HEK293 (cell line): Measurements from ENCODE around the gene PLEKHG5.

Experiments used
- CTCF ChIA-PET: fragments of 350-600 bp; formaldehyde crosslinking; extraction: SDS; loops from one replicate; lab custom pipeline; 2021; ENCODE audit warnings: antibody characterized with exemption; lab: Yijun Ruan, JAX
- POLR2A ChIA-PET: fragments of 300-600 bp; formaldehyde crosslinking; extraction: SDS; loops from one replicate; lab custom pipeline; 2020; ENCODE audit warnings: antibody characterized with exemption, inconsistent platforms; lab: Yijun Ruan, JAX
- H3K27ac ChIP-seq: fragments of 200-500 bp; sonication (Bioruptor generic); 2 replicates; pipeline ENCODE4 v1.5.1; 2014; ENCODE audit warnings: low read depth, low read length, control low read depth, inconsistent platforms; ENCODE audit errors: extremely low read depth
- H3K36me3 ChIP-seq, 2 experiments: fragments of 200-500 bp in 1 of 2; sonication (Bioruptor generic) in 1 of 2; 1 replicate in 1 of 2; 2 replicates in 1 of 2; pipeline ENCODE4 v1.5.1; 2014 to 2017; ENCODE audit warnings: inconsistent platforms in 2 of 2, low read length in 2 of 2; ENCODE audit not compliant: control insufficient read depth in 2 of 2, insufficient read depth in 1 of 2
- H3K4me1 ChIP-seq: fragments of 200-500 bp; sonication (Bioruptor generic); 2 replicates; pipeline ENCODE4 v1.5.1; 2014; ENCODE audit warnings: mild to moderate bottlenecking, low read length, inconsistent platforms; ENCODE audit not compliant: control insufficient read depth, insufficient read depth
- H3K4me3 ChIP-seq: 2 replicates; pipeline ENCODE4 v1.5.1; 2011; ENCODE audit warnings: low read depth, mild to moderate bottlenecking, control low read depth, low read length, moderate library complexity
- H3K9me3 ChIP-seq: fragments of 200-500 bp; sonication (Bioruptor generic); 2 replicates; pipeline ENCODE4 v1.5.1; 2014; ENCODE audit warnings: low read depth, low read length, inconsistent platforms; ENCODE audit not compliant: control insufficient read depth, insufficient read depth
- FEZF1 ChIP-seq: fragments of 450-650 bp; formaldehyde crosslinking; IDR thresholded peaks from 2 replicates; pipeline ENCODE4 v1.5.1; 2016; ENCODE audit warnings: missing biosample characterization, missing genetic modification characterization
- KLF7 ChIP-seq: fragments of 450-650 bp; formaldehyde crosslinking; IDR thresholded peaks from 2 replicates; pipeline ENCODE4 v1.5.1; 2016; ENCODE audit warnings: missing biosample characterization, missing genetic modification characterization, borderline replicate concordance
- KLF9 ChIP-seq: fragments of 450-650 bp; formaldehyde crosslinking; IDR thresholded peaks from 2 replicates; pipeline ENCODE4 v1.5.1; 2016; ENCODE audit warnings: missing biosample characterization, missing genetic modification characterization, low read depth
- REPIN1 ChIP-seq: fragments of 450-650 bp; formaldehyde crosslinking; IDR thresholded peaks from 2 replicates; pipeline ENCODE4 v1.5.1; 2017; ENCODE audit warnings: missing biosample characterization, missing genetic modification characterization, low read depth
- SP7 ChIP-seq: fragments of 450-650 bp; formaldehyde crosslinking; IDR thresholded peaks from 2 replicates; pipeline ENCODE4 v1.5.1; 2016; ENCODE audit warnings: missing biosample characterization, missing genetic modification characterization
- ZBTB10 ChIP-seq: fragments of 450-650 bp; formaldehyde crosslinking; IDR thresholded peaks from 2 replicates; pipeline ENCODE4 v1.5.1; 2016; ENCODE audit warnings: missing biosample characterization, missing genetic modification characterization
- ZBTB17 ChIP-seq: fragments of 450-650 bp; formaldehyde crosslinking; IDR thresholded peaks from 2 replicates; pipeline ENCODE4 v1.5.1; 2016; ENCODE audit warnings: missing biosample characterization, missing genetic modification characterization
- ZBTB8A ChIP-seq: fragments of 450-650 bp; formaldehyde crosslinking; IDR thresholded peaks from 2 replicates; pipeline ENCODE4 v1.5.1; 2016; ENCODE audit warnings: missing biosample characterization, missing genetic modification characterization
- ZNF146 ChIP-seq: fragments of 450-650 bp; formaldehyde crosslinking; IDR thresholded peaks from 2 replicates; pipeline ENCODE4 v1.5.1; 2016; ENCODE audit warnings: missing biosample characterization, missing genetic modification characterization
- ZNF174 ChIP-seq: fragments of 450-650 bp; formaldehyde crosslinking; IDR thresholded peaks from 2 replicates; pipeline ENCODE4 v1.5.0; 2017; ENCODE audit warnings: missing biosample characterization, mild to moderate bottlenecking, missing genetic modification characterization
- ZNF214 ChIP-seq: fragments of 450-650 bp; formaldehyde crosslinking; IDR thresholded peaks from 2 replicates; pipeline ENCODE4 v1.5.1; 2017; ENCODE audit warnings: missing biosample characterization, mild to moderate bottlenecking, missing genetic modification characterization, borderline replicate concordance
- ZNF302 ChIP-seq: fragments of 450-650 bp; formaldehyde crosslinking; IDR thresholded peaks from 2 replicates; pipeline ENCODE4 v1.5.1; 2016; ENCODE audit warnings: missing biosample characterization, missing genetic modification characterization, low read depth
- ZNF362 ChIP-seq: fragments of 450-650 bp; formaldehyde crosslinking; IDR thresholded peaks from 2 replicates; pipeline ENCODE4 v1.5.1; 2016; ENCODE audit warnings: missing biosample characterization, missing genetic modification characterization
- ZNF404 ChIP-seq: fragments of 450-650 bp; formaldehyde crosslinking; IDR thresholded peaks from 2 replicates; pipeline ENCODE4 v1.5.1; 2017; ENCODE audit warnings: missing biosample characterization, missing genetic modification characterization
- ZNF529 ChIP-seq: fragments of 450-650 bp; formaldehyde crosslinking; IDR thresholded peaks from 2 replicates; pipeline ENCODE4 v1.5.1; 2017; ENCODE audit warnings: missing genetic modification characterization, missing biosample characterization; ENCODE audit not compliant: insufficient replicate concordance
- ZNF544 ChIP-seq: fragments of 450-650 bp; formaldehyde crosslinking; IDR thresholded peaks from 2 replicates; pipeline ENCODE4 v1.5.0; 2017; ENCODE audit warnings: missing biosample characterization, missing genetic modification characterization
- ZNF555 ChIP-seq: fragments of 450-650 bp; formaldehyde crosslinking; conservative IDR thresholded peaks from 2 replicates; pipeline ENCODE4 v1.5.1; 2017; ENCODE audit warnings: missing biosample characterization, mild to moderate bottlenecking, missing genetic modification characterization, inconsistent platforms
- ZNF560 ChIP-seq: fragments of 450-650 bp; formaldehyde crosslinking; IDR thresholded peaks from 2 replicates; pipeline ENCODE4 v1.5.1; 2017; ENCODE audit warnings: missing biosample characterization, missing genetic modification characterization, borderline replicate concordance
- ZNF792 ChIP-seq: fragments of 450-650 bp; formaldehyde crosslinking; IDR thresholded peaks from 2 replicates; pipeline ENCODE4 v1.5.1; 2016; ENCODE audit warnings: missing biosample characterization, missing genetic modification characterization
- TF ChIP-seq, protein P1 (sequence below): fragments of 450-650 bp; formaldehyde crosslinking; IDR thresholded peaks from 2 replicates; pipeline ENCODE4 v1.5.1; 2016; ENCODE audit warnings: missing biosample characterization, missing genetic modification characterization
- TF ChIP-seq, protein P2 (sequence below): fragments of 450-650 bp; IDR thresholded peaks from 2 replicates; pipeline ENCODE4 v1.5.1; 2018; ENCODE audit warnings: missing biosample characterization, missing genetic modification characterization

PLEKHG5 gene

DNA sequence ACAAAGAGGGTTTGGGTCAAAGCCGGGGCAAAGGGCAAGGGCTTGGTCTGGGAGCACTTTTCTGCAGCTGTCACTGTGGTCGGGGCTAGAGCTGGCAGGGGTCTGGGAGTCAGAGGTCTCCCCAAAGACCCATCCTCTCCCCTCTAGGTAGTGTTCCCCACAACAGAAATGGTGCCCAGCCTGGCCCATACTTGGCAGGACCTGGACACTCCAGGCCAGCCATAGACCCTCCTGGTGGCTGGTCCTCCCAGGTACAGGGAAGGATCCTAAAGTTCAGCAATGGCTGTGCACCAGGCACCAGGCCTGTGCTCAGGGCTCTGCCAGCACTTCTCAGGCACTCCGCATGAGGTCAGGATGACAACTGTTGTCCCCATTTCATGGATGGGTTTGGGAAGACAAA is 55.9 kb downstream of the PLEKHG5 start:
- CTCF ChIA-PET, result interaction anchor here (4.0 to 8.7 kb wide), 2 partner anchors 13 to 15 kb away, joined by 22 to 117 read pairs; partner anchors contain the start of gene HES2

GRCh38 chr1:6435129-6435528 is 56.3 kb downstream of the PLEKHG5 start:
- Histone ChIP-seq H3K9me3 (no peaks in the 10 kb centered on the region), H3K4me1 (no peaks in the 10 kb centered on the region), H3K27ac (no peak overlapping the region), H3K36me3 (no peaks in the 10 kb centered on the region), H3K4me3 (no peak overlapping the region)
- no peak for TF ChIP-seq ZBTB17
- TF ChIP-seq ZNF362 (tag by site-specific recombination), result no peak
- no peak for TF ChIP-seq FEZF1 (tag by site-specific recombination)
- TF ChIP-seq SP7 (tag by site-specific recombination), result no peak
- no peak for TF ChIP-seq KLF9 (tag by site-specific recombination)
- TF ChIP-seq ZNF555 (tag by site-specific recombination), result no peak
- no peak for TF ChIP-seq ZBTB8A
- TF ChIP-seq ZNF174 (tag by site-specific recombination), result no peak
- no peak for TF ChIP-seq REPIN1 (tag by site-specific recombination)
- no peak for TF ChIP-seq ZNF302 (tag by site-specific recombination)
- TF ChIP-seq KLF7, result no peak
- TF ChIP-seq ZNF529, result no peak
- TF ChIP-seq ZNF404 (tag by site-specific recombination), result no peak
- no peak for TF ChIP-seq ZNF214 (tag by site-specific recombination)
- TF ChIP-seq ZBTB10 (tag by site-specific recombination), result no peak
- TF ChIP-seq, protein P1, sequence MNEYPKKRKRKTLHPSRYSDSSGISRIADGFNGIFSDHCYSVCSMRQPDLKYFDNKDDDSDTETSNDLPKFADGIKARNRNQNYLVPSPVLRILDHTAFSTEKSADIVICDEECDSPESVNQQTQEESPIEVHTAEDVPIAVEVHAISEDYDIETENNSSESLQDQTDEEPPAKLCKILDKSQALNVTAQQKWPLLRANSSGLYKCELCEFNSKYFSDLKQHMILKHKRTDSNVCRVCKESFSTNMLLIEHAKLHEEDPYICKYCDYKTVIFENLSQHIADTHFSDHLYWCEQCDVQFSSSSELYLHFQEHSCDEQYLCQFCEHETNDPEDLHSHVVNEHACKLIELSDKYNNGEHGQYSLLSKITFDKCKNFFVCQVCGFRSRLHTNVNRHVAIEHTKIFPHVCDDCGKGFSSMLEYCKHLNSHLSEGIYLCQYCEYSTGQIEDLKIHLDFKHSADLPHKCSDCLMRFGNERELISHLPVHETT (tag by site-specific recombination), result no peak
- CTCF ChIA-PET, result interaction anchor here (0.6 to 4.0 kb wide), 3 partner anchors 12 to 198 kb away, joined by 3 to 22 read pairs (median 5); no protein-coding TSS in a partner anchor
- POLR2A ChIA-PET, result no interaction called here

More for the DNA sequence above, 55.9 kb downstream of the PLEKHG5 start:
- Histone ChIP-seq H3K4me3 (no peak overlapping the region), H3K36me3 (no peaks in the 10 kb centered on the region), H3K4me1 (no peaks in the 10 kb centered on the region), H3K27ac (no peak overlapping the region), H3K9me3 (no peaks in the 10 kb centered on the region)
- POLR2A ChIA-PET, result no interaction called here
- TF ChIP-seq ZNF544 (no peak), ZNF560 (tag by site-specific recombination) (no peak), ZNF146 (tag by site-specific recombination) (no peak), ZNF792 (tag by site-specific recombination) (no peak)
- TF ChIP-seq, protein P2, sequence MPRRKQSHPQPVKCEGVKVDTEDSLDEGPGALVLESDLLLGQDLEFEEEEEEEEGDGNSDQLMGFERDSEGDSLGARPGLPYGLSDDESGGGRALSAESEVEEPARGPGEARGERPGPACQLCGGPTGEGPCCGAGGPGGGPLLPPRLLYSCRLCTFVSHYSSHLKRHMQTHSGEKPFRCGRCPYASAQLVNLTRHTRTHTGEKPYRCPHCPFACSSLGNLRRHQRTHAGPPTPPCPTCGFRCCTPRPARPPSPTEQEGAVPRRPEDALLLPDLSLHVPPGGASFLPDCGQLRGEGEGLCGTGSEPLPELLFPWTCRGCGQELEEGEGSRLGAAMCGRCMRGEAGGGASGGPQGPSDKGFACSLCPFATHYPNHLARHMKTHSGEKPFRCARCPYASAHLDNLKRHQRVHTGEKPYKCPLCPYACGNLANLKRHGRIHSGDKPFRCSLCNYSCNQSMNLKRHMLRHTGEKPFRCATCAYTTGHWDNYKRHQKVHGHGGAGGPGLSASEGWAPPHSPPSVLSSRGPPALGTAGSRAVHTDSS (tag by site-specific recombination), result no peak
